ENCODE measurements around the gene BCAR3. TPM values are rescaled to one million over a fixed set of nuclear protein-coding genes. Genes with fewer than 3 reads are reported as not detected.

BCAR3 gene
- total RNA-seq, 1 donor from 2014 or later: 41.0 TPM

DNA sequence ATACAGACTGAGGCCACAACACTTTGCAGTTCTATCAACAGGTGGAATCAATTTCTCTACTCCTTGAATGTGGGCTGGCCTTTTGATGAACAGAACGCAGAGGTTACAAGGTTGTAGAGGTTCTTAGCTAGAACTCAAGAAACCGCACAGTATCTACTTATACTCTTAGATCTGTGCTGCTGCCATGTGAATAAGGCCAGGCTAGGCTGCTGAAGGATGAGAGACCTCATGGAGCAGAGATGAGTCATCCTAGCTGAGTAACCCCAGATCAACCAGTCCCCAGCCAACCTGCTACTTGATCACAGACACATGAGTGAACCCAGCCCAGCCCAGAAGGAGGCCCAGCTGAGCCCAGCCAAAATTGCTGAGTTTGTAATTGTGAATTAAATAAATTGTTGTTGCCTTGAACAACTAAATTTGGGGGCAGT is 35.3 kb upstream of the BCAR3 start:
- no peak for TF ChIP-seq CTCF (IDR thresholded peaks at IDR 0.05)
- H3K27ac ChIP-seq: no peak overlapping the region
- H3K27me3 ChIP-seq: no peaks in the 10 kb centered on the region
- DNase-seq (ENCODE audit: low spot score in 2 of 2): peak in 1 of 2 donors; percentile 39
- no peaks in the 10 kb centered on the region for H3K9me3 ChIP-seq
- H3K36me3 ChIP-seq: no peaks in the 10 kb centered on the region
- intact Hi-C loops (cut with DNase I): no loop called here
- peaks cover 4 to 16% of the 10 kb centered on the region in 2 donors for H3K4me1 ChIP-seq
- no peak overlapping the region for H3K4me3 ChIP-seq

DNA sequence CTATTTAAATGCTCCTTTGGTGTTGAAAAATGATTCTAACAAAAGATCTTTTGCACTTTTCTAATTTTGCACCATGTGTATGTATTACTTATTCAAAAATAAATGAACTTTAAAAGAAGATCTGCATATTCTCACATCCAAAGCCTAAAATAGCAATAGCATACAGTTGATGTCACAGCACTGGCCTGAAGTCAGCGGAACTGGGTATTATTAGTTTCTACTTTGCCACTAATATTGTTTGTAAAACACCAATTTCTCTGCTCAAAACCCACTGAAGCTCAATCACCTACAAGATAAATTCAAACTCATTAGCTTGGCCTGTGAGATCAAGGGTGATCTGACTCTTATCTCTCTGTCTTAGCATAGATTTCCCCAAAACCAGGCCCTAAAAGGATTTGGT is 34.5 kb upstream of the BCAR3 start:
- Histone ChIP-seq H3K27me3 (no peaks in the 10 kb centered on the region), H3K4me1 (peaks cover 0 to 8% of the 10 kb centered on the region in 2 donors), H3K36me3 (no peaks in the 10 kb centered on the region), H3K4me3 (no peak overlapping the region), H3K27ac (peak overlapping the region; percentile 58 to 60), H3K9me3 (no peaks in the 10 kb centered on the region)
- DNase-seq (ENCODE audit: low spot score in 2 of 2): peak in 1 of 2 donors; percentile 9
- no peak for TF ChIP-seq CTCF (IDR thresholded peaks at IDR 0.05)
- intact Hi-C loops (cut with DNase I): no loop called here

GRCh38 chr1:93715529-93716126 is 34.0 kb upstream of the BCAR3 start:
- Histone ChIP-seq H3K36me3 (no peaks in the 10 kb centered on the region), H3K9me3 (no peaks in the 10 kb centered on the region), H3K4me1 (peaks cover 0 to 7% of the 10 kb centered on the region in 2 donors), H3K4me3 (no peak overlapping the region), H3K27me3 (no peaks in the 10 kb centered on the region), H3K27ac (peak overlapping the region; percentile 58 to 60)
- no peak for TF ChIP-seq CTCF (IDR thresholded peaks at IDR 0.05)
- DNase-seq (ENCODE audit: low spot score in 2 of 2): peak in 1 of 2 donors; percentile 60
- intact Hi-C loops (cut with DNase I): no loop called here

DNA sequence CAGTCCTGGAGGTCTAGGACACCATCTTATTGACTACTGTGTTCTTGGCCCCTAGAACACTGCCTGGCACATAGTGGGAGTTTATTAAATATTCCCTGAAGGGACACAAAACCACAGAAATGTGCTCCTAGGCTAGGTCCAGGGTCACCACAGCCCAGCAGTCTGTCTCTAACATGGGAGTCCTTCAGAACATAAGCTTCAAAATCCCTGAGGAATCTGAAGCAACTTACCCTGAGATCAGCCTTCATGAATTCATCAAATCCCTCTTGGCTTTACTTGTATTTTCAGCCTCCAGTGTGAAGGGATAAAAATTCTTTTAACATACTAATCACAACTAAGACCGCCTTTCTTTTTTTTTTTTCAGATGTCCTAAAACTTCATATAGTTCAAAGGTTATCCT is 32.7 kb upstream of the BCAR3 start:
- H3K36me3 ChIP-seq: no peaks in the 10 kb centered on the region
- H3K27ac ChIP-seq: no peak overlapping the region
- intact Hi-C loops (cut with DNase I): no loop called here
- TF ChIP-seq CTCF (IDR thresholded peaks at IDR 0.05): no peak
- DNase-seq (ENCODE audit: low spot score in 2 of 2): no peak
- no peak overlapping the region for H3K4me3 ChIP-seq
- H3K4me1 ChIP-seq: peaks cover 0 to 7% of the 10 kb centered on the region in 2 donors
- H3K27me3 ChIP-seq: no peaks in the 10 kb centered on the region
- H3K9me3 ChIP-seq: no peaks in the 10 kb centered on the region

GRCh38 chr1:93713341-93713740 is 31.7 kb upstream of the BCAR3 start:
- no peaks in the 10 kb centered on the region for H3K27me3 ChIP-seq
- no peaks in the 10 kb centered on the region for H3K9me3 ChIP-seq
- TF ChIP-seq CTCF (IDR thresholded peaks at IDR 0.05): no peak
- peak in 1 of 2 donors; percentile 2 for DNase-seq (ENCODE audit: low spot score in 2 of 2)
- intact Hi-C loops (cut with DNase I): no loop called here
- no peak overlapping the region for H3K4me3 ChIP-seq
- no peak overlapping the region for H3K27ac ChIP-seq
- H3K36me3 ChIP-seq: no peaks in the 10 kb centered on the region
- peaks cover 0 to 16% of the 10 kb centered on the region in 2 donors for H3K4me1 ChIP-seq

DNA sequence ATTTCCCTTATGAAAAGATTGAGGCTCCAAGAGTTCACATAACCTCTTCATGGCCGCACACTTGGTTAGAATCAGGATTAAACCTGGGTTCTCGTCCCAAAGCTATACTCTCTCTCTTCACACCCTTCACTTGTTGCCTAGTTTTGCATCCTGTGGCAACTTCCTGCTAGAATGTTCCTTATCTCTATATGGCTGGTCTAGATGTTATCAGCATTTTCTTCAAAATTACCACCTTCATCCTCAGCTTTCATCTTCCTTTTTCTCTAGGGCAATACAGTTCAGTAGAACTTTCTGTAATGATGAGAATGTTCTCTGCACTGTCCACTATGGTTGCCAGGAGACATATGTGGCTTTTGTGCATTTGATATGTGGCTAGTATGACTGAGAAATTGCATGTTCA is 31.1 kb upstream of the BCAR3 start:
- intact Hi-C loops (cut with DNase I): no loop called here
- Histone ChIP-seq H3K9me3 (no peaks in the 10 kb centered on the region), H3K4me3 (no peak overlapping the region), H3K36me3 (no peaks in the 10 kb centered on the region), H3K4me1 (peaks cover 0 to 16% of the 10 kb centered on the region in 2 donors), H3K27me3 (no peaks in the 10 kb centered on the region), H3K27ac (no peak overlapping the region)
- TF ChIP-seq CTCF (IDR thresholded peaks at IDR 0.05): no peak
- DNase-seq (ENCODE audit: low spot score in 2 of 2): no peak
